GM19324 (cell line): ENCODE data around the gene PDCD1.
"Not testable (repeated sequence)": the region's sequence is repeated elsewhere in the genome, so short reads cannot be mapped to it uniquely, and the experiment has no call there.

Experiments
- ATAC-seq: cut with Tn5 transposase; IDR thresholded peaks from one replicate; pipeline ENCODE4 v1.9.1; 2021; ENCODE audit warnings: mild to moderate bottlenecking, moderate library complexity; ENCODE audit not compliant: unreplicated experiment, low FRiP score

The PDCD1 gene

GRCh38 chr2:241804326-241805229 lies 54.1 kb downstream of the PDCD1 start:
- ATAC-seq: no peak

GRCh38 chr2:241803387-241804325 lies 55.0 kb downstream of the PDCD1 start:
- no peak for ATAC-seq

GRCh38 chr2:241802421-241803318 lies 56.0 kb downstream of the PDCD1 start:
- ATAC-seq: no peak

- ATAC-seq: no peak
Measured at GRCh38 chr2:241801611-241802420, 56.9 kb downstream of the PDCD1 start.

- ATAC-seq: not testable (repeated sequence)
Measured at GRCh38 chr2:241800198-241800903, 58.3 kb downstream of the PDCD1 start.
